ENCODE measurements around the gene NOLC1. TPM values are rescaled to one million over a fixed set of nuclear protein-coding genes. Genes with fewer than 3 reads are reported as not detected.

Gene NOLC1
- total RNA-seq, 1 experiment from 2014 or later, result 165 TPM

DNA sequence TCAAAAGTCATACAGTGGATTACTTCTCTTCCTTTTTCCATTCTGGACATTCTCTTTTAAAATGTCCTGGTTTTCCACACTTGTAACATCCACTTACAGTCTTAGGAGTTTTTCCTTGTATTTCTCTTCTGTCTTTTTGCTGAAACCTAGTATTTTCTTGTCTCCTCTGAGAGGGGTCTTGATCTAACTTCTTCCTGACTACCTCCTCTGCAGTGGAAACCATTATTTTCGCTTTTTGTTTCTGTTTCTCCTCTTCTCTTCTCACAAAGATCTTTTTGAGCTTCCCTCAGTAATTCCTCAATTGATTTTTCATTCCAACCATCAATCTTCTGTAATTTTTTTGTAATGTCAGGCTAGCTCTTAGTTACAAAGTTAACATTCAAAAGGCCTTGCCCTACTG, 50.2 kb downstream of the NOLC1 start:
- ChIA-PET POLR2A (no interaction called here), CTCF (interaction anchor here (1.3 kb wide), 1 partner anchor 28 kb away, joined by 3 read pairs; no protein-coding TSS in a partner anchor)
- ATAC-seq, result no peak
- Mint-ChIP-seq H3K27ac (no peak overlapping the region), H3K27me3 (ENCODE audit: low read depth) (peaks cover 48% of the 10 kb centered on the region), H3K4me3 (no peak overlapping the region), H3K36me3 (peaks cover 26% of the 10 kb centered on the region), H3K9me3 (peaks cover 65% of the 10 kb centered on the region), H3K4me1 (no peaks in the 10 kb centered on the region)
- no peak for DNase-seq (ENCODE audit: low spot score)
- no peak for TF ChIP-seq NFYB (CRISPR knock-in tag; conservative IDR thresholded peaks at IDR 0.05; ENCODE audit: low read depth)
- TF ChIP-seq, protein P1, sequence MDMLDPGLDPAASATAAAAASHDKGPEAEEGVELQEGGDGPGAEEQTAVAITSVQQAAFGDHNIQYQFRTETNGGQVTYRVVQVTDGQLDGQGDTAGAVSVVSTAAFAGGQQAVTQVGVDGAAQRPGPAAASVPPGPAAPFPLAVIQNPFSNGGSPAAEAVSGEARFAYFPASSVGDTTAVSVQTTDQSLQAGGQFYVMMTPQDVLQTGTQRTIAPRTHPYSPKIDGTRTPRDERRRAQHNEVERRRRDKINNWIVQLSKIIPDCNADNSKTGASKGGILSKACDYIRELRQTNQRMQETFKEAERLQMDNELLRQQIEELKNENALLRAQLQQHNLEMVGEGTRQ (CRISPR knock-in tag; IDR thresholded peaks at IDR 0.05), result no peak
- no peak for TF ChIP-seq NR2C2 (CRISPR knock-in tag; IDR thresholded peaks at IDR 0.05)
- TF ChIP-seq, protein P2, sequence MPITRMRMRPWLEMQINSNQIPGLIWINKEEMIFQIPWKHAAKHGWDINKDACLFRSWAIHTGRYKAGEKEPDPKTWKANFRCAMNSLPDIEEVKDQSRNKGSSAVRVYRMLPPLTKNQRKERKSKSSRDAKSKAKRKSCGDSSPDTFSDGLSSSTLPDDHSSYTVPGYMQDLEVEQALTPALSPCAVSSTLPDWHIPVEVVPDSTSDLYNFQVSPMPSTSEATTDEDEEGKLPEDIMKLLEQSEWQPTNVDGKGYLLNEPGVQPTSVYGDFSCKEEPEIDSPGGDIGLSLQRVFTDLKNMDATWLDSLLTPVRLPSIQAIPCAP (CRISPR knock-in tag; IDR thresholded peaks at IDR 0.05), result no peak
- TF ChIP-seq ZNF416 (CRISPR knock-in tag; IDR thresholded peaks at IDR 0.05), result no peak
- TF ChIP-seq, protein P3, sequence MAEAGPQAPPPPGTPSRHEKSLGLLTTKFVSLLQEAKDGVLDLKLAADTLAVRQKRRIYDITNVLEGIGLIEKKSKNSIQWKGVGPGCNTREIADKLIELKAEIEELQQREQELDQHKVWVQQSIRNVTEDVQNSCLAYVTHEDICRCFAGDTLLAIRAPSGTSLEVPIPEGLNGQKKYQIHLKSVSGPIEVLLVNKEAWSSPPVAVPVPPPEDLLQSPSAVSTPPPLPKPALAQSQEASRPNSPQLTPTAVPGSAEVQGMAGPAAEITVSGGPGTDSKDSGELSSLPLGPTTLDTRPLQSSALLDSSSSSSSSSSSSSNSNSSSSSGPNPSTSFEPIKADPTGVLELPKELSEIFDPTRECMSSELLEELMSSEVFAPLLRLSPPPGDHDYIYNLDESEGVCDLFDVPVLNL (CRISPR knock-in tag; IDR thresholded peaks at IDR 0.05; ENCODE audit: borderline replicate concordance, low read depth), result no peak
- TF ChIP-seq PRRX2 (CRISPR knock-in tag; IDR thresholded peaks at IDR 0.05), result no peak
- TF ChIP-seq, protein P4, sequence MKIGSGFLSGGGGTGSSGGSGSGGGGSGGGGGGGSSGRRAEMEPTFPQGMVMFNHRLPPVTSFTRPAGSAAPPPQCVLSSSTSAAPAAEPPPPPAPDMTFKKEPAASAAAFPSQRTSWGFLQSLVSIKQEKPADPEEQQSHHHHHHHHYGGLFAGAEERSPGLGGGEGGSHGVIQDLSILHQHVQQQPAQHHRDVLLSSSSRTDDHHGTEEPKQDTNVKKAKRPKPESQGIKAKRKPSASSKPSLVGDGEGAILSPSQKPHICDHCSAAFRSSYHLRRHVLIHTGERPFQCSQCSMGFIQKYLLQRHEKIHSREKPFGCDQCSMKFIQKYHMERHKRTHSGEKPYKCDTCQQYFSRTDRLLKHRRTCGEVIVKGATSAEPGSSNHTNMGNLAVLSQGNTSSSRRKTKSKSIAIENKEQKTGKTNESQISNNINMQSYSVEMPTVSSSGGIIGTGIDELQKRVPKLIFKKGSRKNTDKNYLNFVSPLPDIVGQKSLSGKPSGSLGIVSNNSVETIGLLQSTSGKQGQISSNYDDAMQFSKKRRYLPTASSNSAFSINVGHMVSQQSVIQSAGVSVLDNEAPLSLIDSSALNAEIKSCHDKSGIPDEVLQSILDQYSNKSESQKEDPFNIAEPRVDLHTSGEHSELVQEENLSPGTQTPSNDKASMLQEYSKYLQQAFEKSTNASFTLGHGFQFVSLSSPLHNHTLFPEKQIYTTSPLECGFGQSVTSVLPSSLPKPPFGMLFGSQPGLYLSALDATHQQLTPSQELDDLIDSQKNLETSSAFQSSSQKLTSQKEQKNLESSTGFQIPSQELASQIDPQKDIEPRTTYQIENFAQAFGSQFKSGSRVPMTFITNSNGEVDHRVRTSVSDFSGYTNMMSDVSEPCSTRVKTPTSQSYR (CRISPR knock-in tag; IDR thresholded peaks at IDR 0.05), result no peak
- TF ChIP-seq, protein P5, sequence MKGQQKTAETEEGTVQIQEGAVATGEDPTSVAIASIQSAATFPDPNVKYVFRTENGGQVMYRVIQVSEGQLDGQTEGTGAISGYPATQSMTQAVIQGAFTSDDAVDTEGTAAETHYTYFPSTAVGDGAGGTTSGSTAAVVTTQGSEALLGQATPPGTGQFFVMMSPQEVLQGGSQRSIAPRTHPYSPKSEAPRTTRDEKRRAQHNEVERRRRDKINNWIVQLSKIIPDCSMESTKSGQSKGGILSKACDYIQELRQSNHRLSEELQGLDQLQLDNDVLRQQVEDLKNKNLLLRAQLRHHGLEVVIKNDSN (CRISPR knock-in tag; IDR thresholded peaks at IDR 0.05), result no peak
- TF ChIP-seq, protein P6, sequence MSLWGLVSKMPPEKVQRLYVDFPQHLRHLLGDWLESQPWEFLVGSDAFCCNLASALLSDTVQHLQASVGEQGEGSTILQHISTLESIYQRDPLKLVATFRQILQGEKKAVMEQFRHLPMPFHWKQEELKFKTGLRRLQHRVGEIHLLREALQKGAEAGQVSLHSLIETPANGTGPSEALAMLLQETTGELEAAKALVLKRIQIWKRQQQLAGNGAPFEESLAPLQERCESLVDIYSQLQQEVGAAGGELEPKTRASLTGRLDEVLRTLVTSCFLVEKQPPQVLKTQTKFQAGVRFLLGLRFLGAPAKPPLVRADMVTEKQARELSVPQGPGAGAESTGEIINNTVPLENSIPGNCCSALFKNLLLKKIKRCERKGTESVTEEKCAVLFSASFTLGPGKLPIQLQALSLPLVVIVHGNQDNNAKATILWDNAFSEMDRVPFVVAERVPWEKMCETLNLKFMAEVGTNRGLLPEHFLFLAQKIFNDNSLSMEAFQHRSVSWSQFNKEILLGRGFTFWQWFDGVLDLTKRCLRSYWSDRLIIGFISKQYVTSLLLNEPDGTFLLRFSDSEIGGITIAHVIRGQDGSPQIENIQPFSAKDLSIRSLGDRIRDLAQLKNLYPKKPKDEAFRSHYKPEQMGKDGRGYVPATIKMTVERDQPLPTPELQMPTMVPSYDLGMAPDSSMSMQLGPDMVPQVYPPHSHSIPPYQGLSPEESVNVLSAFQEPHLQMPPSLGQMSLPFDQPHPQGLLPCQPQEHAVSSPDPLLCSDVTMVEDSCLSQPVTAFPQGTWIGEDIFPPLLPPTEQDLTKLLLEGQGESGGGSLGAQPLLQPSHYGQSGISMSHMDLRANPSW (CRISPR knock-in tag; conservative IDR thresholded peaks at IDR 0.05; ENCODE audit: low read depth), result no peak
- TF ChIP-seq, protein P7, sequence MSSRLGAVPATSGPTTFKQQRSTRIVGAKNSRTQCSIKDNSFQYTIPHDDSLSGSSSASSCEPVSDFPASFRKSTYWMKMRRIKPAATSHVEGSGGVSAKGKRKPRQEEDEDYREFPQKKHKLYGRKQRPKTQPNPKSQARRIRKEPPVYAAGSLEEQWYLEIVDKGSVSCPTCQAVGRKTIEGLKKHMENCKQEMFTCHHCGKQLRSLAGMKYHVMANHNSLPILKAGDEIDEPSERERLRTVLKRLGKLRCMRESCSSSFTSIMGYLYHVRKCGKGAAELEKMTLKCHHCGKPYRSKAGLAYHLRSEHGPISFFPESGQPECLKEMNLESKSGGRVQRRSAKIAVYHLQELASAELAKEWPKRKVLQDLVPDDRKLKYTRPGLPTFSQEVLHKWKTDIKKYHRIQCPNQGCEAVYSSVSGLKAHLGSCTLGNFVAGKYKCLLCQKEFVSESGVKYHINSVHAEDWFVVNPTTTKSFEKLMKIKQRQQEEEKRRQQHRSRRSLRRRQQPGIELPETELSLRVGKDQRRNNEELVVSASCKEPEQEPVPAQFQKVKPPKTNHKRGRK (CRISPR knock-in tag; IDR thresholded peaks at IDR 0.05; ENCODE audit: borderline replicate concordance), result no peak
- no peak for TF ChIP-seq JUN (CRISPR knock-in tag; IDR thresholded peaks at IDR 0.05)
- TF ChIP-seq, protein P8, sequence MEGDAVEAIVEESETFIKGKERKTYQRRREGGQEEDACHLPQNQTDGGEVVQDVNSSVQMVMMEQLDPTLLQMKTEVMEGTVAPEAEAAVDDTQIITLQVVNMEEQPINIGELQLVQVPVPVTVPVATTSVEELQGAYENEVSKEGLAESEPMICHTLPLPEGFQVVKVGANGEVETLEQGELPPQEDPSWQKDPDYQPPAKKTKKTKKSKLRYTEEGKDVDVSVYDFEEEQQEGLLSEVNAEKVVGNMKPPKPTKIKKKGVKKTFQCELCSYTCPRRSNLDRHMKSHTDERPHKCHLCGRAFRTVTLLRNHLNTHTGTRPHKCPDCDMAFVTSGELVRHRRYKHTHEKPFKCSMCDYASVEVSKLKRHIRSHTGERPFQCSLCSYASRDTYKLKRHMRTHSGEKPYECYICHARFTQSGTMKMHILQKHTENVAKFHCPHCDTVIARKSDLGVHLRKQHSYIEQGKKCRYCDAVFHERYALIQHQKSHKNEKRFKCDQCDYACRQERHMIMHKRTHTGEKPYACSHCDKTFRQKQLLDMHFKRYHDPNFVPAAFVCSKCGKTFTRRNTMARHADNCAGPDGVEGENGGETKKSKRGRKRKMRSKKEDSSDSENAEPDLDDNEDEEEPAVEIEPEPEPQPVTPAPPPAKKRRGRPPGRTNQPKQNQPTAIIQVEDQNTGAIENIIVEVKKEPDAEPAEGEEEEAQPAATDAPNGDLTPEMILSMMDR (IDR thresholded peaks at IDR 0.05), result no peak
- no peak for TF ChIP-seq ZNF138 (CRISPR knock-in tag; conservative IDR thresholded peaks at IDR 0.05)
